Lower leg skin (tissue), 4 donors: ENCODE measurements around the gene SIGLEC10. TPM values are rescaled to one million over a fixed set of nuclear protein-coding genes. Genes with fewer than 3 reads are reported as not detected.
A peak's percentile ranks its signal among the peaks of the same experiment; 100 is the strongest.
"Not testable (repeated sequence)": the region's sequence is repeated elsewhere in the genome, so short reads cannot be mapped to it uniquely, and the experiment has no call there.

Experiments
- DNase-seq, 2 donors: peaks; one replicate each; pipeline ENCODE4 v3.0.0-alpha.2; 2019; ENCODE audit warnings: low spot score in 2 of 2
- H3K4me3 ChIP-seq: fragments of 200-600 bp; sonication (generic); 2 replicates; pipeline ENCODE4 v1.5.1; 2017; ENCODE audit warnings: mild to moderate bottlenecking, low read depth; ENCODE audit not compliant: poor library complexity, severe bottlenecking
- POLR2A ChIP-seq, 2 donors: fragments of 450-650 bp; IDR thresholded peaks; one replicate each; pipeline ENCODE4 v1.6.1; 2016 to 2017; ENCODE audit warnings: antibody characterized with exemption in 2 of 2, mild to moderate bottlenecking in 1 of 2, moderate library complexity in 1 of 2
- WGBS, 2 donors: methylation state at CpG; one replicate each; pipeline ENCODE4 v1.1.5; 2018; 5-methylcytosine and 5-hydroxymethylcytosine counted together
- intact Hi-C: fragments of 100-400 bp; cut with DNase I; formaldehyde crosslinking; loops from one replicate; pipeline ENCODE4 v1.15.0; 2023; ENCODE audit warnings: low total_unique reads
- total RNA-seq, 4 donors: library from RNA; depleted of rRNA; stranded (reverse); fragments of >200 nt; gene quantifications; one replicate each; pipeline ENCODE4 v1.1.0, GENCODE V29; 2016
- TF ChIP-seq, protein P1 (sequence below), 3 donors: fragments of 450-650 bp; IDR thresholded peaks; one replicate each; pipeline ENCODE4 v1.5.1; 2016; ENCODE audit warnings: antibody characterized with exemption in 3 of 3, mild to moderate bottlenecking in 3 of 3, moderate library complexity in 2 of 3

SIGLEC10 gene
- total RNA-seq, 4 donors from 2014 or later, result 0.53 to 8.6 (median 1.8) TPM

DNA sequence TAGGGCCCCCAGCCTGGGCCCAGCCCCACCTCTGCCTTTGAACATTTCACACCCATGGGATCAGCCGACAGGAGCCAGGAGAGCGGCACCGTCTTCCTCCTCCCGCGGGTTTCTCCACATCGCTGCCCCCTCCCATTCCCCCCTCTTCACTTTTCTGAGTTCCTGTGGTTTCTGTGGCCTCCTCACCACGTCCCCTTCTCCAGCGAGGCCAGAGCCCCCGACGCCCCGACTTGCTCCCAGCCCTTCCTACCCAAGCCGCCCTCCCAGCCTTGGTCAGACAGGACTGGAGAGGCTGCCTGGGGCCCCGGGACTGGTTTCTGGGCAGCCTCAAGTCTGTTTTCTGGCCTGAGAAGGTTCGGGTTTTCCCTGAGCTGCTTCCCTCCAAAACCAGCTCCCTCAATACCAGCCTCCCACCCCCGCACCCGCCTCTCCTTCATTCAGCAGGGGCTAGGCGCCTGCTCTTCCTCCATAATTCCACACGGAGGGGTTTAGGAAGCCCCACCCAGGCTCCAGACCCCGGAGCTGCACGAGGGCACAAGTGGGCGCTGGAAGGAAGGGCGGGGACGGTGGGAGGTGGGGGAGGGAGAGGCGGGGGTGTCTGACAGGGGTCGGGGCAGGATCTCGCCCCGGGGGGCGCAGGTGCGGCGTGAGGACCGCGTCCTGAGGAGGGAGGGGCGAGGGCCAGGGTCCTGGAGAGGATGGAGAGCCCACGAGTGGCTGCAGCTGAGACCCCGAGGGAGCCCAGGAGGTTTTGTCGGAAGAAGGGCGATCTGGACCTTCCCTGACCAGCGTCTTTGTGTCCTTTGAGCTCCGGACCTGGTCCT is 4.0 kb upstream of the SIGLEC10 start:
- 12 to 20% methylated on average over 28 of the region's 39 CpGs for WGBS, 2 donors
- TF ChIP-seq POLR2A (IDR thresholded peaks at IDR 0.05), result no peak
- TF ChIP-seq, protein P1, sequence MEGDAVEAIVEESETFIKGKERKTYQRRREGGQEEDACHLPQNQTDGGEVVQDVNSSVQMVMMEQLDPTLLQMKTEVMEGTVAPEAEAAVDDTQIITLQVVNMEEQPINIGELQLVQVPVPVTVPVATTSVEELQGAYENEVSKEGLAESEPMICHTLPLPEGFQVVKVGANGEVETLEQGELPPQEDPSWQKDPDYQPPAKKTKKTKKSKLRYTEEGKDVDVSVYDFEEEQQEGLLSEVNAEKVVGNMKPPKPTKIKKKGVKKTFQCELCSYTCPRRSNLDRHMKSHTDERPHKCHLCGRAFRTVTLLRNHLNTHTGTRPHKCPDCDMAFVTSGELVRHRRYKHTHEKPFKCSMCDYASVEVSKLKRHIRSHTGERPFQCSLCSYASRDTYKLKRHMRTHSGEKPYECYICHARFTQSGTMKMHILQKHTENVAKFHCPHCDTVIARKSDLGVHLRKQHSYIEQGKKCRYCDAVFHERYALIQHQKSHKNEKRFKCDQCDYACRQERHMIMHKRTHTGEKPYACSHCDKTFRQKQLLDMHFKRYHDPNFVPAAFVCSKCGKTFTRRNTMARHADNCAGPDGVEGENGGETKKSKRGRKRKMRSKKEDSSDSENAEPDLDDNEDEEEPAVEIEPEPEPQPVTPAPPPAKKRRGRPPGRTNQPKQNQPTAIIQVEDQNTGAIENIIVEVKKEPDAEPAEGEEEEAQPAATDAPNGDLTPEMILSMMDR (IDR thresholded peaks at IDR 0.05), result no peak
- DNase-seq, result no peak
- intact Hi-C loops, result no loop called here
- H3K4me3 ChIP-seq, result no peak overlapping the region

DNA sequence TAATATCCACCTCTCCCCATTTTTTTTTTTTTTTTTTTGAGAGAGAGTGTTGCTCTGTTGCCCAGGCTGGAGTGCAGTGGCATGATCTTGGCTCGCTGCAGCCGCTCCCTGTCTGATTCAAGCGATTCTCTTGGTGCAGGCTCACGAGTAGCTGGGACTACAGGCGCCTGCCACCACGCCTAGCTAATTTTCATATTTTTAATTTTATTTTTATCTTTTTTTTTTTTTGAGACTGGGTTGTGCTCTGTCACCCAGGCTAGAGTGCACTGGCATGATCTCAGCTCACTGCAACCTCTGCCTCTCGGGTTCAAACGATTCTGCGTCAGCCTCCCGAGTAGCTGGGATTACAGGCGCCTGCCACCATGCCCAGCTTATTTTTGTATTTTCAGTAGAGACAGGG is 3.1 kb upstream of the SIGLEC10 start:
- intact Hi-C loops, H3K4me3 ChIP-seq, DNase-seq: not testable (repeated sequence)
- WGBS, 2 donors, result 77 to 86% methylated on average over 11 of the region's 11 CpGs

DNA sequence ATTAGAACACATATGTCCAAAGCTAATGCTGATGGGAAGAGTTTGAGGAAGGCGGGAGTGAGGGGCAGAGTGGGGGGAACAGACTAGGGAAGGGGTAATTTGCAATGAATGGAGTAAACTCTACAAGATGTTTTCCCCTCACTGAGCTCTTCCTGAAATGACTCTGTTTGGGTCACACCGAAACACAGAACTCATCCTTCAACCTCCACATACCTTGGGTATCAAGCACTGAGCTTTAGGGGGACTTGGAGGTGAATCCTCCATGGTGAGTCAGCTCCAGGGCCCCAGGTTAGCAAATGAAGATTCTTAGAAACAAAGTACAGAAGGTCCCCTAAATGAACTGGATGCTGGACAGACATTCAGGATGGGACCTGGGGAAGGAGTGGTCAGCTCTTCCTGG is 1.3 kb upstream of the SIGLEC10 start:
- H3K4me3 ChIP-seq, result no peak overlapping the region
- intact Hi-C loops, result loop anchor here (10.0 kb wide), 1 partner anchor 94 kb away; no protein-coding TSS in a partner anchor
- no peak for DNase-seq
- WGBS, 2 donors, result 85 to 97% methylated on average over 2 of the region's 2 CpGs
- TF ChIP-seq, protein P1 (IDR thresholded peaks at IDR 0.05), result no peak

DNA sequence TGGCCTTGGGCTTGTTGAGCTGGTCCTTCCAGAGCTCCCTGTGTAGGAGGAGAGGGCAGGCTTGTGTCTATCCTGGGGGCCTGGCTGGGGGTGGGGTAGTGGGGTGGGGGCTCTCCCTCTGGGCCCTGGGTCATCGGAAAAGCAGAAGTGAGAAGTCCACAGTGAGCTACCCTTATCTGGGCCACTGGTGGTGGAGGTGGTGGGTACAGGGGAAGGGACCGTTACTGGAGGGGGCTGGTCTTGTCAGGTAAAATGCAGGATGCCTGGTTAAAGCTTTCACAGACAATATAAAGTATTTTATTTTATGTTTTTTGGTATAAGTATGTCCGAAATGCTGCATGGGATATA is 342 bp upstream of the SIGLEC10 start:
- DNase-seq, result no peak
- no peak for TF ChIP-seq POLR2A (IDR thresholded peaks at IDR 0.05)
- TF ChIP-seq, protein P1 (IDR thresholded peaks at IDR 0.05), result no peak
- no peak overlapping the region for H3K4me3 ChIP-seq
- intact Hi-C loops, result loop anchor here (10.0 kb wide), 1 partner anchor 93 kb away; no protein-coding TSS in a partner anchor
- WGBS, 2 donors, result 70 to 80% methylated on average over 3 of the region's 3 CpGs

DNA sequence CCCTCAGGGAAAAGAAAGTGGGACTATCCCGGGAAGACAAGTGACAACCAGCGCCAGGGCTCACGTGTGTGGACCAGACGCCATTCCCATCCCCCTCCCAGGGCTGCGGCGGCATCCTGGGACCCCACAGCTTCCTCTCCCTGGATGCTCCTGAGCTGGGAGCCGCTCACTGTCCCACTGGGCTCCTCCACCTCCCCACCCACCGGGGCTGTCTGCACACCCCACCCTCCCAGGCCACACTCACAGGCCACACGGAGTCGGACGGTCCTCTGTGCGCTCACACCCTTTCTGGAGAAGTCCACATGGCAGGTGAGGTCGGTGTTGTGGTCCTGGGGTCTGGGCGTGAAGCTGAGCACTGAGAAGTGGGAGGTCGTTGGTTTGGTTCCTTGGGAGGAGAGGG is 1.0 kb downstream of the SIGLEC10 start:
- peak in 1 of 2 donors; percentile 40 for DNase-seq
- intact Hi-C loops, result loop anchor here (10.0 kb wide), 1 partner anchor 92 kb away; no protein-coding TSS in a partner anchor
- WGBS, 2 donors, result 61 to 63% methylated on average over 15 of the region's 15 CpGs
- not testable (repeated sequence) for H3K4me3 ChIP-seq

DNA sequence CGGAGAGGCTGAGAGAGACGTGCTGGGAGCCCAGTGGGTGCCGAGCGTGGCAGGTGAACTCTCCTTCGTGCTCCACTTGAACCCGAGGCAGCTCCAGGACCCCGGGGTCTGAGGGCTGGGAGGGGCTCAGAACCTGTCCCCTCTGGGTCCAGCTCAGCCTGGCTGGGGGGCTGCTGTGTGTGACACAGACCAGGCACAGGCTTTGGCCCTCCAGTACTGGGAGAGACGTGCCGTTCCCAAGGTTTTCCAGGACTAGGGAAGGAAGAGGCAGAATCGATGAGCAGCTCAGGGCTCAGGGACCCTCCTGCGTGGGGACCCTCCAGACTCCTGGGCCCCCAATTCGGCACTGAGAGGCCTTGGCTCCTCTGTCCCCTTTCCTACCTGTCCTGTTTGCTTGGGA is 2.3 kb downstream of the SIGLEC10 start:
- peak in 1 of 2 donors; percentile 68 for DNase-seq
- TF ChIP-seq, protein P1 (IDR thresholded peaks at IDR 0.05), result no peak
- no peak for TF ChIP-seq POLR2A (IDR thresholded peaks at IDR 0.05)
- WGBS, 2 donors, result 85 to 93% methylated on average over 5 to 12 of the region's 12 CpGs
- H3K4me3 ChIP-seq, result no peak overlapping the region
- intact Hi-C loops, result loop anchor here (10.0 kb wide), 1 partner anchor 90 kb away; no protein-coding TSS in a partner anchor
